ENCODE results near the gene PARD3.
"Not testable (repeated sequence)": the region's sequence is repeated elsewhere in the genome, so short reads cannot be mapped to it uniquely, and the experiment has no call there.

The PARD3 gene

GRCh38 chr10:34275626-34276130 is 539.4 kb downstream of the PARD3 start:
- DNase-seq = no peak

DNA sequence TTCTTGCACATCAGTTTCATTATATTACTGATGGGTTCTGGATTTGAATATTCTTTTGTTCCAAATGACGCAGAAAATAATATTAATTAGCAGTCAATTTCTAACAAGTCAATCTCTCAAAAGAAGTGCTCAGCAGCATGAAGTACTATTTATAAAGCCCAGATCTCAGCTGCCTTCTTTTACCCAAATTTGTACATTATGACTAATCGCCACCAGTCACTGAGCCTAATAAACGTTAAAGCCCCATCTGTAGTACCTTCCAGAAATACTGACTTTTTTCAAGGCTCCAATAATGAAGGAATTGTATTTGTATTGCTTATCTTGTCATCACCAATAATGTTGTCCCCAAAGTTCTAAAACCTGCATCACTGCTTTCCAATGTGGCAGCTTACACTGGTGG is 540.2 kb downstream of the PARD3 start:
- no peak for DNase-seq

GRCh38 chr10:34273340-34273739 is 541.8 kb downstream of the PARD3 start:
- DNase-seq = no peak

GRCh38 chr10:34272316-34272715 is 542.8 kb downstream of the PARD3 start:
- DNase-seq = no peak

DNA sequence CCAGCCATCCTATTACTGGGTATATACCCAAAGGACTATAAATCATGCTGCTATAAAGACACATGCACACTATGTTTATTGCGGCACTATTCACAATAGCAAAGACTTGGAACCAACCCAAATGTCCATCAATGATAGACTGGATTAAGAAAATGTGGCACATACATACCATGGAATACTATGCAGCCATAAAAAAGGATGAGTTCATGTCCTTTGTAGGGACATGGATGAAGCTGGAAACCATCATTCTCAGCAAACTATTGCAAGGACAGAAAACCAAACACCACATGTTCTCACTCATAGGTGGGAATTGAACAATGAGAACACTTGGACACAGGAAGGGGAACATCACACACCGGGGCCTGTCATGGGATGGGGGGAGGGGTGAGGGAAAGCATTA is 546.7 kb downstream of the PARD3 start:
- not testable (repeated sequence) for DNase-seq

GRCh38 chr10:34262985-34263384 is 552.1 kb downstream of the PARD3 start:
- no peak for DNase-seq

GRCh38 chr10:34260904-34261303 is 554.2 kb downstream of the PARD3 start:
- no peak for DNase-seq

DNA sequence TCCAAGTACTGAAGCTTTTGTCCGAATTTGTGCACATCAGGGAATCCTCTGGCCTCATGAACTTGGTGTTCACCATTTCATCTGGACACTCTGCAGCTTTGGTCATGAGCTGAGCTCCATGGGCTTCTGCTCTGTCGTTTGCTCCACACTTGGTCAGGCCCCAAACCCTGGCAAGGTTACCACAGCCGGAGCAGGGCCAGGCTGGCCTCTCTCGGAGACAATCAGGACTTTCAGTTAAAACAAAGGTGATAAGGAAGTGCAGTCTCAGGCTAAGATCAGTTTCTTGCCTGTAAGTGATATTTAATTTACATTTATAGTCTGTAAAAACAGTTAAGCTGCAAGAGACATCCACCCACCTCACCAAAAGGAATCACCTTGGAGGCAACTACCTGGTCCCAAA is 558.9 kb downstream of the PARD3 start:
- no peak for DNase-seq

DNA sequence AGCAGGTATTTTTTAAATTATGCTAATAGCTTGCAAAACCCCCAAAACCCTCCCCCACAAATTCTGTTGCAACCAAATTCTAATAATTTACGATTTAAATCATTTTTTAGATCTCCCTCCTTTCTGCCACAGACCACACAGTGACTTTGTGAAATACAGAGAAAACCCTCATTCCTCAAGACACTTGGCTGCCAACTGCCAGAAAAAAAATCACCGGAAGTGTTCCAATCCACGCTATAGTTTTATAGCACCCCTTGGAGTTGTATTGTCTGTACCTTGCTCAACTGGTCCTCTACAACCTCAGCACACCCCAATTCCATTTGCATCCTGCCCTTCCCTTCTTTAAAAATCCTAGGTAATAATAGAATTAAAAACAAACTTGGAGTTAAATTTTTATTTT is 560.1 kb downstream of the PARD3 start:
- no peak for DNase-seq

GRCh38 chr10:34254596-34254995 is 560.5 kb downstream of the PARD3 start:
- no peak for DNase-seq

DNA sequence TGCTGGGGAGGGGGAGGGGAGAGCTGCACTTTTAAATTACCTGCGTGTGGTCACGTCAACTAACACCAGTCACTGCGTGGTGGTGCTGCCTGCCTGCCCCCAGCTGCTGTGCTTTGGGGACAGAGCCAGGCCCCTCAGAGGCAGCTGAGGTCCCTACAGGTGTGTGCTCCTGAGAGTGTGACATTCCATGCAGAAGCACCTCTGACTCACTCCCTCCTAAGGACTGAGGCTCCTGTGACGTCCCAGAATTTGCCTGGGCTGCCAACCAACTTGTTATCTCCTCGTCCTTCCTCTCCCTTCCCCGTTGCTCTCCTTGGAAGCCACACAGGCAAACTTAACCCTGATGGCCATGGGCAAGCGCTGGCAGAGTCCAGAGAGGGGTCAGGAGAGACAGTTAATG is 563.0 kb downstream of the PARD3 start:
- DNase-seq = no peak

- DNase-seq = no peak
These were observed 563.9 kb downstream of the PARD3 start for GRCh38 chr10:34251177-34251576.

DNA sequence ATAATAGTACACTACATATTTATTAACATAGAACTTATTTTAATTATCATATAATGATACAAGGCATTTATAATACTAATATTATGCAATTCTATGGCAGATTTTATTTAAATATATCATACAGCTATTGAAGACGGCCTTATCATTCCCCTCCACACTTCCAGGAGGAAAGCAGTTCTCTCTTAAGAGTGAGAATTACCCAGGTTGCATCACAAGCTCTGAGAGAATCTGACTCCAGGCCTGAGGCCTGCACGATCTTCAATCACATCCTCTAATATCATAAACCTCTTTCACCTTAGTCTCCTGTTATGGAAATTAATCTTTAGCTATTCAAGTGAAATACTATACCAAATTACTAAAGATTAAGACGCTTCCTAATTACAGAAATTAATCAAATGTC is 564.4 kb downstream of the PARD3 start:
- DNase-seq = no peak

- no peak for DNase-seq
These were observed 565.5 kb downstream of the PARD3 start for GRCh38 chr10:34249634-34250033.

DNA sequence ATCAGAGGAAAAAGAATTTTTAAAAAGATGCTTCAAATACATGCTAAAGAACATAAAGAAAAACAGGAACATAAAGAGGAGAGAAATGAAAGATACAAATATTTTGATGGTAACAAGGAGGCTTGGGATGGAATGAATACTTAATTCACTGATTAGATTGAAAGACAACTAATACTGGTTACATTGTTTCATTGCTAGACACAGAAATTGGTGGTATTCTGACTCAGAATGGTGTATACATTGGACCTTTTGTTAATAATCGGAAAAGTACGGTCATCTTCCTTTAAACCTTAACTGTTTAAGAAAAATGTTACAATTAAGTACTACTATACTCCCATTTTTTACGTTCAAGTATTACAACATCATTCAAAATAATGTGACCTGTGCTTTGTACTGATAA is 567.5 kb downstream of the PARD3 start:
- no peak for DNase-seq

GRCh38 chr10:34244756-34245484 is 570.2 kb downstream of the PARD3 start:
- no peak for DNase-seq

DNA sequence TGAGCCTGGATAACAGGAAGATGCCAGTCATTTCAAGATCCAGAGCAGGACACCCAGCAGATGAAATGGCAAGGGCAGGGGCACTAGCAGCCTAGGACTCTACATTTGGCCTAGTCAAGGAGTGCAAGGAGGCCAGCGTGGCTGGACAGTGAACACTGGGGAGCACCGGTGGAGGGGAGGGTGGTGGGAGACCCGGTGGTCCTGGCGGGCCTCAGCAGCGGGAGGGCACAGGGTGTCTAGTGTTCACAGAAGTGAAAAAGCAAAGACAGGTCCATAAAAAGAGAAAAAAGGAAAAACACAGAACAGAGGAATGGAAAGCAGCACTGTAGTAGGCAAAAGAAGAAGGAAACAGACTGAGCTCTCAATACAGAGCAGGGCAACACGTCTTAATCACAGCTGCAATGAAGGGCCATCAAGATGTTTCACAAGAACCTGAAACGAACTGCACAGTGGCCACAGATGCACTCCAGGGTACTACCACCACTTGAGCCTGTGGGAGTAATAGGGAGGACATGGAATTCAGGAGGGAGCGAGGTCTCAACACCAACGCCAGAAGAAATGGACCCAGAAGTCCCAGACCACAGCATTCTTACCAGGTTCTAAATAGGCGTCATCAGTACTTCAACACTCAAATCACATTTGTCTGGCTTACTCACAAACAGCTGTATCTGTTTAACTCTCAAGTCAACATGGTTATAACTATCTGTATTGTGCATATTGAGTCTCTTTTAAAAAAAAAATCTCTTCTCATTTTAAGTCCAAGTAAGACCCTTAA is 573.7 kb downstream of the PARD3 start:
- DNase-seq = no peak

GRCh38 chr10:34240039-34240438 is 575.1 kb downstream of the PARD3 start:
- no peak for DNase-seq

DNA sequence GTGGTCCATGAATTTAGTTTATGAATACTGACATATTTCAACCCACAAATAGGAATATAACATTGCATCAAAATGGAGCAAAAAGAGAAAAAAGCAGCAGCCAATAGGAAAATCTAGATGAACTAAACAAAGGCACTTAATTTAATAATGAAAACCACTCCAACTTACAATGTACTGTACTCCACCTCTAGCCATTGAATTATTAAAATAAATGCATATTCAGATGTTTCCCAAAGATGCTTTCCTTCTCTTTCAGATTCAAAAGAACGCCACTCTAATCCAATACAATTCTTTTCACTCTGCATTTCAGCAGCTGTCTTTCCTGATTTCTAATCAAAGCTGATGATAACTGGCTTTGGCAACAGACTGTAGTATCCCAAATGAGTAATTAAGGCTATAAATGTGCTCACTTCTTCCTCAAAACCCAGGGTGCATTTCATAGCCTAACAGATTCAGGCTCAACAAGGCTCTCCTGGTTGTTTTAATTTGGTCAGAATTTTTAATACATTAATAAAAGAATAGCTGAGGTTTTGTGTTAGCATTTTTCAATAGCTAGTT is 577.1 kb downstream of the PARD3 start:
- no peak for DNase-seq

- no peak for DNase-seq
These were observed 578.2 kb downstream of the PARD3 start for GRCh38 chr10:34236931-34237330.

DNA sequence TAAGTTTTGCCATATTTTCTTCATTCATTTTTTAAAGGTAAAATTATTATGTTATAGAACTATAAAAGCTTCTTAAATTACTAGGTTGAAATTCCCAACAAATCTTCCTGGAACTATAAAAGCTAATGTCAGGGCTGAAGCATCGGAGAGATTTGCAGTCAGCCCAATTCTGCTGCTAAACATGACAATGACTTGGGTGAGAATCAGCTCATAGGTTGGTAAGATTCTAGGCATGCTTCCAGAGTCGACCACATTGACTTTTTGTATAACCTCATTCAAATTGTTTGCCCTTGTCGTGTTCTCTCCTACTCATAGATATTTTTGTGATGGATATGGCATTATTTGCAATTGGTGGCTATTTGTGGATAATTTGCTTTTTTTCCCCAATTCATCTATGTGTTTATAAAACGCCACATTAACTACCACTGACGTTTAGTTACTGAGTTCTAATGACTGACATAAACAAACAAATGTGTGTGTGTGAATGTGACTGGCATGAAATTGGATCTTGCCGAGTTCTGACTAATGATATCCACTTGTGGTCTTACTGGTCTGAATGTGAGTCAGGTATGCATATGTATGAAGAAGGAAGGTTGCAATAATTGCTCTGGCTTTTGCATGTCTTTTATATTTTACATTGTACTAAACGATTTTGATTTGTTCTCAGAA is 579.8 kb downstream of the PARD3 start:
- DNase-seq = no peak

GRCh38 chr10:34232481-34232880 is 582.6 kb downstream of the PARD3 start:
- DNase-seq = no peak

- DNase-seq = no peak
These were observed 583.5 kb downstream of the PARD3 start for GRCh38 chr10:34231441-34232180.
